ENCODE measurements around the gene PCBP4.

The PCBP4 gene

DNA sequence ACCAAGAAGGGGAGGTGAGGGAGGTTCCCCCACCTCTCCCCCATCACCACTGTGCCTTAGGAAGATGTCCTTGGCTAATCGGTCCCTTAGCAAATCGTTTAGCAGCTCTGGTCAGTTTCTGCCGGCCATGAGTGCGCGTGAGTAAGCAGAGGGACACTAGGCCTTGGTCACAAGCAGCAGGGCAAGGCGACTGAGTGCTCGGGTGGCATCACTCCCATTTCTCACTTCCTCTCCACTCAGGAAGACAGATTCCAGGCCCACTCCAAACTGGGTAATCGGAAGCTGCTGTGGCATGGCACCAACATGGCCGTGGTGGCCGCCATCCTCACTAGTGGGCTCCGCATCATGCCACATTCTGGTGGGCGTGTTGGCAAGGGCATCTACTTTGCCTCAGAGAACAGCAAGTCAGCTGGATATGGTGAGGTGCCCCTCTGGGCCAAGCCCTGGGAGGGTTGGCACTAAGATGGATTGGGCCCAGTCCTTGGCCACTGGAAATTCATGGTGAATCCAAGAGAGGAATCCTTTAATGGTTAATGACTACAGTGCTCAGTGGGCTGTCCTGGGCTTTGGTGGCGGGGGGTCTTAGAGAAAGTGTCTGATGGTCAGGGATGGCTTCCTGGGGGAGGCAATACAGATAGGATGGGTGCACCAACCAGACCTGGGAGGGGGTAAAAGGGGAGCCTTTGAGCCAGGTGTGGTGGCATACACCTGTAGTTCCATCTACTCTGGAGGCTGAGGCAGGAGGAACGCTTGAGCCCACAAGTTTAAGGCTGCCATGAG is 21.1 kb downstream of the PCBP4 start:
- Histone ChIP-seq H3K9me3 (ENCODE audit: insufficient read depth, low read length) (no peaks in the 10 kb centered on the region), H3K4me2 (ENCODE audit: low read depth, low read length, poor library complexity, severe bottlenecking) (no peak overlapping the region), H3F3A (ENCODE audit: insufficient read depth) (no peaks in the 10 kb centered on the region), H3K27ac (ENCODE audit: low read depth, low read length) (no peak overlapping the region), H3K9me2 (replicated peaks; ENCODE audit: insufficient read depth, low read length) (no peaks in the 10 kb centered on the region), H4K20me1 (ENCODE audit: low read depth, low read length) (no peaks in the 10 kb centered on the region), H3K9ac (ENCODE audit: low read length) (no peak overlapping the region), H3K27me3 (ENCODE audit: low read length) (no peaks in the 10 kb centered on the region), H2AFZ (ENCODE audit: low read depth, low read length, severe bottlenecking) (no peak overlapping the region), H3K4me3 (ENCODE audit: insufficient read depth, low read length, poor library complexity, severe bottlenecking) (no peak overlapping the region), H3K79me2 (ENCODE audit: insufficient read depth, low read length) (peaks cover 5% of the 10 kb centered on the region), H3K36me3 (ENCODE audit: low read length) (no peaks in the 10 kb centered on the region)
- TF ChIP-seq EZH2phosphoT487 (conservative IDR thresholded peaks at IDR 0.05; ENCODE audit: low read length): no peak
- TF ChIP-seq, protein P1, sequence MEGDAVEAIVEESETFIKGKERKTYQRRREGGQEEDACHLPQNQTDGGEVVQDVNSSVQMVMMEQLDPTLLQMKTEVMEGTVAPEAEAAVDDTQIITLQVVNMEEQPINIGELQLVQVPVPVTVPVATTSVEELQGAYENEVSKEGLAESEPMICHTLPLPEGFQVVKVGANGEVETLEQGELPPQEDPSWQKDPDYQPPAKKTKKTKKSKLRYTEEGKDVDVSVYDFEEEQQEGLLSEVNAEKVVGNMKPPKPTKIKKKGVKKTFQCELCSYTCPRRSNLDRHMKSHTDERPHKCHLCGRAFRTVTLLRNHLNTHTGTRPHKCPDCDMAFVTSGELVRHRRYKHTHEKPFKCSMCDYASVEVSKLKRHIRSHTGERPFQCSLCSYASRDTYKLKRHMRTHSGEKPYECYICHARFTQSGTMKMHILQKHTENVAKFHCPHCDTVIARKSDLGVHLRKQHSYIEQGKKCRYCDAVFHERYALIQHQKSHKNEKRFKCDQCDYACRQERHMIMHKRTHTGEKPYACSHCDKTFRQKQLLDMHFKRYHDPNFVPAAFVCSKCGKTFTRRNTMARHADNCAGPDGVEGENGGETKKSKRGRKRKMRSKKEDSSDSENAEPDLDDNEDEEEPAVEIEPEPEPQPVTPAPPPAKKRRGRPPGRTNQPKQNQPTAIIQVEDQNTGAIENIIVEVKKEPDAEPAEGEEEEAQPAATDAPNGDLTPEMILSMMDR (IDR thresholded peaks at IDR 0.05; ENCODE audit: insufficient read depth, low read length, poor library complexity, severe bottlenecking): no peak

DNA sequence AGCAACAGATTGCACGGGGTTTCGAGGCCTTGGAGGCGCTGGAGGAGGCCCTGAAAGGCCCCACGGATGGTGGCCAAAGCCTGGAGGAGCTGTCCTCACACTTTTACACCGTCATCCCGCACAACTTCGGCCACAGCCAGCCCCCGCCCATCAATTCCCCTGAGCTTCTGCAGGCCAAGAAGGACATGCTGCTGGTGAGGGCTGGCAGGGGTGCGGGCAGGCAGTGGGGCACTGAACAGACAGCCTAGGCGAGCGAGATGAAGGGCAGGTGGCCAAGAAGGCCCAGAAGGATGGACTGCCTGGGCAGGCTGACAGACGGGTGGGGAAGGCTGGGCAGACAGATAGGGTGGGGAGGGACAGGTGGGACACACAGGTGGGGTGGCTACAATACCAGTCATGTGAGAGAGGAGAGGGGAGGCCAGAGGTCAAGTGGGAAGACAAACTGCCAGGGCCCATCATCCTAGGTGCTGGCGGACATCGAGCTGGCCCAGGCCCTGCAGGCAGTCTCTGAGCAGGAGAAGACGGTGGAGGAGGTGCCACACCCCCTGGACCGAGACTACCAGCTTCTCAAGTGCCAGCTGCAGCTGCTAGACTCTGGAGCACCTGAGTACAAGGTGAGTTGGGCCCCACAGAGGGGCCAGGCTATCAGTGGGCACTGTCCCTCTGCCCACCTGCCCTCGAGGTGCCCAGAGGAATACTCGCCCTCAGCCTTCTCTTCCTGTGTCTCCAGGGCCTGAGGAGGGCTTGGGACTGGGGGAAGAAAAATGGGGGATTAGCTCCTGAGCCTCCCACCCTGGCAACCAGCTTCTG is 22.0 kb downstream of the PCBP4 start:
- Histone ChIP-seq H3K79me2 (ENCODE audit: insufficient read depth, low read length) (peaks cover 13% of the 10 kb centered on the region), H3K4me2 (ENCODE audit: low read depth, low read length, poor library complexity, severe bottlenecking) (no peak overlapping the region), H3K4me3 (ENCODE audit: insufficient read depth, low read length, poor library complexity, severe bottlenecking) (no peak overlapping the region), H4K20me1 (ENCODE audit: low read depth, low read length) (no peaks in the 10 kb centered on the region), H3K36me3 (ENCODE audit: low read length) (no peaks in the 10 kb centered on the region), H2AFZ (ENCODE audit: low read depth, low read length, severe bottlenecking) (no peak overlapping the region), H3K9me3 (ENCODE audit: insufficient read depth, low read length) (no peaks in the 10 kb centered on the region), H3K9me2 (replicated peaks; ENCODE audit: insufficient read depth, low read length) (no peaks in the 10 kb centered on the region), H3F3A (ENCODE audit: insufficient read depth) (no peaks in the 10 kb centered on the region), H3K9ac (ENCODE audit: low read length) (no peak overlapping the region), H3K27me3 (ENCODE audit: low read length) (no peaks in the 10 kb centered on the region), H3K27ac (ENCODE audit: low read depth, low read length) (no peak overlapping the region)
- TF ChIP-seq, protein P1 (IDR thresholded peaks at IDR 0.05; ENCODE audit: insufficient read depth, low read length, poor library complexity, severe bottlenecking): no peak
- no peak for TF ChIP-seq EZH2phosphoT487 (conservative IDR thresholded peaks at IDR 0.05; ENCODE audit: low read length)

DNA sequence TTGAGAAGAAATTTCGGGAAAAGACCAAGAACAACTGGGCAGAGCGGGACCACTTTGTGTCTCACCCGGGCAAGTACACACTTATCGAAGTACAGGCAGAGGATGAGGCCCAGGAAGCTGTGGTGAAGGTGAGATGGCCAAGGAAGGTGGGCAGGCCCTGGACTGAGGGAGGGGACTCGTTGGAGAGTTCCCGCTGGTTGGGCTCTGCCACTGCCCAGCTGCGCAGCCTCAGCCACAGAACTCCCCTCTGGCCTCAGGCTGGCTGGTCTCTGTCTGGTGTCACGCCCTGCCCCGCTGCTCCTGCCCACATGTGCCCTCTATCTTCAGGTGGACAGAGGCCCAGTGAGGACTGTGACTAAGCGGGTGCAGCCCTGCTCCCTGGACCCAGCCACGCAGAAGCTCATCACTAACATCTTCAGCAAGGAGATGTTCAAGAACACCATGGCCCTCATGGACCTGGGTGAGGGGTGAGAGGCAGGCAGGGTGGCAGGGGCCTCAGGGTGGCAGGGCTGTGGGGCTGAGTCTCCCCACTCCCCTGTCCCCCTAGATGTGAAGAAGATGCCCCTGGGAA is 22.7 kb downstream of the PCBP4 start:
- no peak overlapping the region for H3K9ac ChIP-seq (ENCODE audit: low read length)
- no peaks in the 10 kb centered on the region for H3F3A ChIP-seq (ENCODE audit: insufficient read depth)
- no peak overlapping the region for H3K27ac ChIP-seq (ENCODE audit: low read depth, low read length)

More for the DNA sequence above, 22.7 kb downstream of the PCBP4 start:
- Histone ChIP-seq H3K79me2 (ENCODE audit: insufficient read depth, low read length) (peaks cover 20% of the 10 kb centered on the region), H3K27me3 (ENCODE audit: low read length) (no peaks in the 10 kb centered on the region), H3K4me2 (ENCODE audit: low read depth, low read length, poor library complexity, severe bottlenecking) (no peak overlapping the region), H3K36me3 (ENCODE audit: low read length) (no peaks in the 10 kb centered on the region), H3K9me3 (ENCODE audit: insufficient read depth, low read length) (no peaks in the 10 kb centered on the region), H3K4me3 (ENCODE audit: insufficient read depth, low read length, poor library complexity, severe bottlenecking) (no peak overlapping the region), H4K20me1 (ENCODE audit: low read depth, low read length) (no peaks in the 10 kb centered on the region), H2AFZ (ENCODE audit: low read depth, low read length, severe bottlenecking) (no peak overlapping the region), H3K9me2 (replicated peaks; ENCODE audit: insufficient read depth, low read length) (no peaks in the 10 kb centered on the region)
- TF ChIP-seq, protein P1 (IDR thresholded peaks at IDR 0.05; ENCODE audit: insufficient read depth, low read length, poor library complexity, severe bottlenecking): no peak
- no peak for TF ChIP-seq EZH2phosphoT487 (conservative IDR thresholded peaks at IDR 0.05; ENCODE audit: low read length)
